HK-2 (cell line): ENCODE measurements around the gene GUK1.

ENCODE experiments used
- DNase-seq: peaks from one replicate; pipeline ENCODE4 v3.0.0-alpha.2; 2018; ENCODE audit not compliant: unreplicated experiment

The GUK1 gene

GRCh38 chr1:228149406-228150119 lies 9.5 kb downstream of the GUK1 start, which contains the start of gene GJC2:
Gene GJC2 (plus strand): TSS chr1:228149930. CDS start chr1:228157759, 7,829 bp downstream.
- DNase-seq, result no peak

GRCh38 chr1:228150120-228150460 lies 10.0 kb downstream of the GUK1 start:
- DNase-seq, result no peak

GRCh38 chr1:228150461-228151179 lies 10.5 kb downstream of the GUK1 start:
- no peak for DNase-seq

GRCh38 chr1:228151180-228151925 lies 11.3 kb downstream of the GUK1 start:
- no peak for DNase-seq

- DNase-seq, result no peak
These were observed 12.2 kb downstream of the GUK1 start for GRCh38 chr1:228152097-228152917.

GRCh38 chr1:228152918-228153258 lies 12.8 kb downstream of the GUK1 start:
- DNase-seq, result no peak

GRCh38 chr1:228154021-228154669 lies 14.1 kb downstream of the GUK1 start:
- DNase-seq, result no peak

GRCh38 chr1:228154670-228155571 lies 14.8 kb downstream of the GUK1 start:
- no peak for DNase-seq

GRCh38 chr1:228155596-228156514 lies 15.8 kb downstream of the GUK1 start:
- DNase-seq, result no peak

- DNase-seq, result no peak
These were observed 16.4 kb downstream of the GUK1 start for GRCh38 chr1:228156515-228156881.

- DNase-seq, result no peak
These were observed 17.1 kb downstream of the GUK1 start for GRCh38 chr1:228156941-228157728.

GRCh38 chr1:228157729-228158126 lies 17.6 kb downstream of the GUK1 start:
- DNase-seq, result no peak

GRCh38 chr1:228158151-228159007 lies 18.3 kb downstream of the GUK1 start:
- DNase-seq, result no peak

GRCh38 chr1:228159008-228159665 lies 19.1 kb downstream of the GUK1 start:
- no peak for DNase-seq

GRCh38 chr1:228160201-228160761 lies 20.2 kb downstream of the GUK1 start:
- DNase-seq, result no peak

- DNase-seq, result no peak
These were observed 21.3 kb downstream of the GUK1 start for GRCh38 chr1:228161362-228161761.

GRCh38 chr1:228161866-228162265 lies 21.8 kb downstream of the GUK1 start:
- DNase-seq, result no peak
